Kidney (tissue), 14 donors: ENCODE data around the gene ALDH1L1. TPM values are rescaled to one million over a fixed set of nuclear protein-coding genes. Genes with fewer than 3 reads are reported as not detected.

Experiments
- DNase-seq, 5 donors: peaks; one replicate each; pipeline ENCODE4 v3.0.0-alpha.2; 2013 to 2020
- FAIRE-seq: peaks from 2 replicates; lab custom pipeline; 2012; peaks lifted over from hg19 to GRCh38; lab: Jason Lieb, UNC
- H3K27ac ChIP-seq, 2 donors: one replicate each; pipeline ENCODE4 v1.7.0; 2013; ENCODE audit warnings: low read depth in 2 of 2, low read length in 2 of 2, inconsistent platforms in 1 of 2
- H3K27me3 ChIP-seq: one replicate; pipeline ENCODE4 v1.7.1; 2013; ENCODE audit warnings: low read length, inconsistent platforms; ENCODE audit not compliant: control insufficient read depth, insufficient read depth
- H3K36me3 ChIP-seq, 3 donors: one replicate each; pipeline versions ENCODE4 v1.7.0 to v1.7.1; 2013; ENCODE audit warnings: low read length in 3 of 3, control low read depth in 1 of 3, inconsistent platforms in 1 of 3; ENCODE audit not compliant: insufficient read depth in 3 of 3, control insufficient read depth in 2 of 3
- H3K4me1 ChIP-seq, 3 donors: one replicate each; pipeline versions ENCODE4 v1.7.0 to v1.7.1; 2013; ENCODE audit warnings: low read length in 3 of 3, inconsistent platforms in 1 of 3, low read depth in 1 of 3; ENCODE audit not compliant: control insufficient read depth in 2 of 3, insufficient read depth in 2 of 3
- H3K4me3 ChIP-seq, 3 donors: one replicate each; pipeline versions ENCODE4 v1.7.0 to v1.8.1; 2013; ENCODE audit warnings: low read length in 3 of 3, control low read depth in 1 of 3, inconsistent platforms in 1 of 3
- H3K9ac ChIP-seq, 3 donors: one replicate each; pipeline versions ENCODE4 v1.7.0 to v1.7.1; 2013; ENCODE audit warnings: low read length in 3 of 3, control low read depth in 1 of 3, inconsistent platforms in 1 of 3
- H3K9me3 ChIP-seq, 3 donors: one replicate each; pipeline versions ENCODE4 v1.7.0 to v1.7.1; 2013; ENCODE audit warnings: low read length in 3 of 3, control low read depth in 1 of 3, inconsistent platforms in 1 of 3; ENCODE audit not compliant: control insufficient read depth in 2 of 3, insufficient read depth in 1 of 3
- CTCF ChIP-seq: IDR thresholded peaks from 3 replicates; pipeline ENCODE4 v1.5.1; 2012; ENCODE audit warnings: mild to moderate bottlenecking, moderate library complexity, borderline replicate concordance; ENCODE audit not compliant: insufficient read depth; ENCODE audit errors: extremely low read depth
- intact Hi-C: fragments of 100-400 bp; cut with DNase I; formaldehyde crosslinking; loops from one replicate; pipeline ENCODE4 v1.11.1; 2022
- polyA plus RNA-seq: library from polyadenylated mRNA; stranded (reverse); fragments of 350-450 nt; fragmentation: Illumina TruSeq; extraction: RNeasy Lipid Tissue Mini Kit (QIAGEN cat#74804); gene quantifications from one replicate; pipeline ENCODE4 v1.2.3, GENCODE V29; 2014; ENCODE audit warnings: low read depth, low replicate concordance; ENCODE audit not compliant: insufficient read depth
- total RNA-seq: library from RNA; stranded (reverse); fragmentation: NEBNext Ultra II Directional; extraction: Animal tissue kit (Norgen Biotek cat#: 25700); gene quantifications from one replicate; pipeline ENCODE4 v1.2.1, GENCODE V29; 2021
- donor health status: control.
- donor health status: control.
- donor health status: control.
- donor health status: control.
- donor health status: control.
- donor health status: DM: yes; HTN: yes; CAD: no.
- donor health status: Normal renal cell carcinoma (clear cell type).

Gene ALDH1L1
- total and polyA plus RNA-seq, 2 donors from 2014 or later: 60.0 to 199 TPM

- FAIRE-seq (no peak), DNase-seq (peak in 1 of 5 donors; percentile 19)
- Histone ChIP-seq H3K9me3 (no peaks in the 10 kb centered on the region), H3K27me3 (no peaks in the 10 kb centered on the region), H3K4me1 (peaks cover 0 to 3% (median 2%) of the 10 kb centered on the region in 3 donors), H3K4me3 (peak overlapping the region in 2 of 3 donors; percentile 81 to 82), H3K9ac (peak overlapping the region in 1 of 3 donors; percentile 80), H3K27ac (no peak overlapping the region), H3K36me3 (no peaks in the 10 kb centered on the region)
- intact Hi-C loops: no loop called here
- no peak for TF ChIP-seq CTCF
These were observed 95.6 kb downstream of the ALDH1L1 start for GRCh38 chr3:126084768-126085180.

GRCh38 chr3:126083913-126084767 is 96.2 kb downstream of the ALDH1L1 start, which contains the start of gene SLC41A3:
TSS of gene SLC41A3 (minus strand) at chr3:126084124. CDS start at chr3:126068219, 15,905 bp downstream.
- Histone ChIP-seq H3K4me3 (peak within 1 kb of the TSS; percentile 76 to 82 (median 81)), H3K9me3 (no peaks in the 10 kb centered on the region), H3K9ac (peak within 1 kb of the TSS; percentile 49 to 80 (median 75)), H3K36me3 (no peaks in the 10 kb centered on the region), H3K4me1 (peaks cover 0 to 3% (median 2%) of the 10 kb centered on the region in 3 donors), H3K27ac (peak within 1 kb of the TSS; percentile 65 to 77), H3K27me3 (no peaks in the 10 kb centered on the region)
- DNase-seq (peak; percentile 89 to 97 (median 91)), FAIRE-seq (no peak)
- TF ChIP-seq CTCF: peak; percentile 12
- intact Hi-C loops: no loop called here

GRCh38 chr3:126083511-126083912 is 96.9 kb downstream of the ALDH1L1 start:
- H3K4me1 ChIP-seq: peaks cover 0 to 3% (median 2%) of the 10 kb centered on the region in 3 donors
- no peaks in the 10 kb centered on the region for H3K27me3 ChIP-seq
- peak overlapping the region in 2 of 3 donors; percentile 69 to 75 for H3K9ac ChIP-seq
- intact Hi-C loops: no loop called here
- peak in 2 of 5 donors; percentile 59 to 75 for DNase-seq
- TF ChIP-seq CTCF: no peak
- no peak for FAIRE-seq
- H3K36me3 ChIP-seq: no peaks in the 10 kb centered on the region
- no peaks in the 10 kb centered on the region for H3K9me3 ChIP-seq
- peak overlapping the region; percentile 56 to 64 (median 63) for H3K4me3 ChIP-seq
- H3K27ac ChIP-seq: peak overlapping the region; percentile 65 to 77
